Right renal pelvis (tissue), 4 donors: Measurements from ENCODE around the gene TSPAN13. TPM values are rescaled to one million over a fixed set of nuclear protein-coding genes. Genes with fewer than 3 reads are reported as not detected.

ENCODE experiments used
- DNase-seq, 4 donors: peaks; one replicate each; pipeline ENCODE4 v3.0.0-alpha.2; 2013; ENCODE audit warnings: low read depth in 4 of 4, low spot score in 3 of 4, missing footprints in 1 of 4
- polyA plus RNA-seq, 4 donors: library from polyadenylated mRNA; unstranded; fragments of 120-200 nt; gene quantifications; one replicate each; pipeline ENCODE4 v1.2.1, GENCODE V29; 2013; ENCODE audit not compliant: insufficient read length in 4 of 4

The TSPAN13 gene
- polyA plus RNA-seq, 4 donors: 28.3 to 35.3 (median 33.6) TPM

- DNase-seq: no peak
Observed at GRCh38 chr7:16773884-16774283, 20.3 kb downstream of the TSPAN13 start.

- no peak for DNase-seq
Observed at GRCh38 chr7:16774294-16774693, 20.7 kb downstream of the TSPAN13 start.

- DNase-seq: no peak
Observed at GRCh38 chr7:16774986-16775385, 21.4 kb downstream of the TSPAN13 start.

- no peak for DNase-seq
Observed at GRCh38 chr7:16776053-16776452, 22.5 kb downstream of the TSPAN13 start.

GRCh38 chr7:16778476-16778875 is 24.9 kb downstream of the TSPAN13 start:
- DNase-seq: no peak

- no peak for DNase-seq
Observed at GRCh38 chr7:16779051-16779450, 25.5 kb downstream of the TSPAN13 start.

- no peak for DNase-seq
Observed at GRCh38 chr7:16780596-16780995, 27.0 kb downstream of the TSPAN13 start.

GRCh38 chr7:16785321-16785720 is 31.8 kb downstream of the TSPAN13 start:
- no peak for DNase-seq

- DNase-seq: no peak
Observed at GRCh38 chr7:16785846-16786245, 32.3 kb downstream of the TSPAN13 start.

GRCh38 chr7:16786257-16786656 is 32.7 kb downstream of the TSPAN13 start:
- DNase-seq: no peak

- DNase-seq: no peak
Observed at GRCh38 chr7:16787127-16787526, 33.6 kb downstream of the TSPAN13 start.

- no peak for DNase-seq
Observed at GRCh38 chr7:16791071-16791470, 37.5 kb downstream of the TSPAN13 start.

GRCh38 chr7:16791905-16792698 is 38.5 kb downstream of the TSPAN13 start:
- DNase-seq: no peak

- no peak for DNase-seq
Observed at GRCh38 chr7:16794986-16795385, 41.4 kb downstream of the TSPAN13 start.

- no peak for DNase-seq
Observed at GRCh38 chr7:16795624-16796023, 42.1 kb downstream of the TSPAN13 start.

- DNase-seq: peak in 1 of 4 donors; percentile 20
Observed at GRCh38 chr7:16801111-16801542, 47.6 kb downstream of the TSPAN13 start.

GRCh38 chr7:16801579-16801978 is 48.0 kb downstream of the TSPAN13 start:
- DNase-seq: no peak

GRCh38 chr7:16803125-16803524 is 49.6 kb downstream of the TSPAN13 start:
- no peak for DNase-seq

- DNase-seq: no peak
Observed at GRCh38 chr7:16803881-16804673, 50.5 kb downstream of the TSPAN13 start.

- no peak for DNase-seq
Observed at GRCh38 chr7:16804674-16805439, 51.3 kb downstream of the TSPAN13 start, which contains the start of gene AGR2. Gene AGR2 (minus strand): TSS chr7:16804999. CDS start chr7:16801796, 3,203 bp downstream.

- DNase-seq: no peak
Observed at GRCh38 chr7:16805441-16805840, 51.9 kb downstream of the TSPAN13 start.
